Keratinocyte (primary cell): Measurements from ENCODE around the gene CXXC5. TPM values are rescaled to one million over a fixed set of nuclear protein-coding genes. Genes with fewer than 3 reads are reported as not detected.

Experiments used
- DNase-seq: peaks from one replicate; pipeline ENCODE4 v3.0.0-alpha.2; 2011; ENCODE audit warnings: low read depth, missing footprints, low spot score
- FAIRE-seq: peaks from 2 replicates; lab custom pipeline; 2011; peaks lifted over from hg19 to GRCh38; lab: Jason Lieb, UNC
- H2AFZ ChIP-seq: 2 replicates; pipeline ENCODE4 v1.6.0; 2012; ENCODE audit warnings: low read length, control low read depth, inconsistent platforms; ENCODE audit not compliant: control insufficient read depth
- H3K27ac ChIP-seq: 2 replicates; pipeline ENCODE4 v1.5.1; 2011; ENCODE audit warnings: low read length; ENCODE audit not compliant: control insufficient read depth, insufficient read depth
- H3K27me3 ChIP-seq: 3 replicates; pipeline ENCODE4 v1.6.0; 2011; ENCODE audit warnings: low read length; ENCODE audit not compliant: control insufficient read depth, insufficient read depth; ENCODE audit errors: extremely low read depth
- H3K36me3 ChIP-seq, 2 experiments: 2 replicates in 1 of 2; 3 replicates in 1 of 2; pipeline ENCODE4 v1.5.1; 2011; ENCODE audit warnings: low read length in 2 of 2, mild to moderate bottlenecking in 1 of 2; ENCODE audit not compliant: control insufficient read depth in 2 of 2, insufficient read depth in 2 of 2; ENCODE audit errors: extremely low read depth in 1 of 2
- H3K4me1 ChIP-seq: 3 replicates; pipeline ENCODE4 v1.5.1; 2011; ENCODE audit warnings: low read length; ENCODE audit not compliant: control insufficient read depth, insufficient read depth; ENCODE audit errors: extremely low read depth
- H3K4me2 ChIP-seq: 3 replicates; pipeline ENCODE4 v1.6.0; 2011; ENCODE audit warnings: low read depth, low read length; ENCODE audit not compliant: control insufficient read depth, insufficient read depth; ENCODE audit errors: extremely low read depth
- H3K4me3 ChIP-seq, 3 experiments: fragments of 200-600 bp in 1 of 3; sonication (generic) in 1 of 3; 2 replicates in 2 of 3; 3 replicates in 1 of 3; pipeline ENCODE4 v1.5.1; 2011 to 2016; ENCODE audit warnings: low read length in 3 of 3, mild to moderate bottlenecking in 3 of 3, control low read depth in 2 of 3, inconsistent platforms in 1 of 3, low read depth in 1 of 3, mixed read lengths in 1 of 3, mixed run types in 1 of 3, moderate library complexity in 1 of 3; ENCODE audit not compliant: control insufficient read depth in 2 of 3, insufficient read depth in 2 of 3; ENCODE audit errors: extremely low read depth in 1 of 3
- H3K79me2 ChIP-seq: 2 replicates; pipeline ENCODE4 v1.6.0; 2012; ENCODE audit warnings: low read length; ENCODE audit not compliant: control insufficient read depth, insufficient read depth
- H3K9ac ChIP-seq: 3 replicates; pipeline ENCODE4 v1.6.0; 2011; ENCODE audit warnings: low read length; ENCODE audit not compliant: control insufficient read depth, insufficient read depth; ENCODE audit errors: extremely low read depth
- H3K9me1 ChIP-seq: 3 replicates; pipeline ENCODE4 v1.6.0; 2011; ENCODE audit warnings: low read length; ENCODE audit not compliant: control insufficient read depth, insufficient read depth; ENCODE audit errors: extremely low read depth
- H3K9me3 ChIP-seq: 2 replicates; pipeline ENCODE4 v1.5.1; 2012; ENCODE audit warnings: low read depth, low read length; ENCODE audit not compliant: control insufficient read depth
- H4K20me1 ChIP-seq: 3 replicates; pipeline ENCODE4 v1.6.0; 2011; ENCODE audit warnings: low read length; ENCODE audit not compliant: control insufficient read depth, insufficient read depth; ENCODE audit errors: extremely low read depth
- CTCF ChIP-seq, 3 experiments: IDR thresholded peaks in 1 of 3; conservative IDR thresholded peaks in 1 of 3; optimal IDR thresholded peaks in 1 of 3; 2 replicates in 2 of 3; 3 replicates in 1 of 3; pipeline versions ENCODE3 to v1.5.1; 2011; ENCODE audit warnings: low read length in 3 of 3, mild to moderate bottlenecking in 3 of 3, moderate library complexity in 2 of 3, control low read depth in 1 of 3, inconsistent platforms in 1 of 3; ENCODE audit not compliant: insufficient read depth in 2 of 3; ENCODE audit errors: extremely low read depth in 1 of 3
- EZH2 ChIP-seq: IDR thresholded peaks from one replicate; pipeline ENCODE4 v1.6.1; 2012; ENCODE audit warnings: inconsistent platforms, mild to moderate bottlenecking, low read length, moderate library complexity
- dilution Hi-C: fragments of 300-500 bp; cut with MboI; formaldehyde crosslinking; loops from one replicate; pipeline ENCODE4 v1.7.0; 2020; ENCODE audit warnings: low sequenced_read_pairs; ENCODE audit not compliant: extremely low pct_ligation_motif_present
- polyA plus RNA-seq, 5 experiments: library from polyadenylated mRNA; depleted of rRNA in 3 of 5; stranded (reverse) in 3 of 5; stranded (forward) in 1 of 5; unstranded in 1 of 5; fragments of >200 nt; gene quantifications; 1 replicate in 1 of 5; 2 replicates in 3 of 5; 3 replicates in 1 of 5; pipeline versions ENCODE4 v1.2.1 to v1.2.3, GENCODE V29; 2011 to 2012; ENCODE audit warnings: missing spikeins in 2 of 5, low read depth in 1 of 5, low replicate concordance in 1 of 5

The CXXC5 gene
- polyA plus RNA-seq, 1 donor (not counting 4 experiments of a cell fraction or from before 2014, with no cell fraction given): 1.0 TPM

DNA sequence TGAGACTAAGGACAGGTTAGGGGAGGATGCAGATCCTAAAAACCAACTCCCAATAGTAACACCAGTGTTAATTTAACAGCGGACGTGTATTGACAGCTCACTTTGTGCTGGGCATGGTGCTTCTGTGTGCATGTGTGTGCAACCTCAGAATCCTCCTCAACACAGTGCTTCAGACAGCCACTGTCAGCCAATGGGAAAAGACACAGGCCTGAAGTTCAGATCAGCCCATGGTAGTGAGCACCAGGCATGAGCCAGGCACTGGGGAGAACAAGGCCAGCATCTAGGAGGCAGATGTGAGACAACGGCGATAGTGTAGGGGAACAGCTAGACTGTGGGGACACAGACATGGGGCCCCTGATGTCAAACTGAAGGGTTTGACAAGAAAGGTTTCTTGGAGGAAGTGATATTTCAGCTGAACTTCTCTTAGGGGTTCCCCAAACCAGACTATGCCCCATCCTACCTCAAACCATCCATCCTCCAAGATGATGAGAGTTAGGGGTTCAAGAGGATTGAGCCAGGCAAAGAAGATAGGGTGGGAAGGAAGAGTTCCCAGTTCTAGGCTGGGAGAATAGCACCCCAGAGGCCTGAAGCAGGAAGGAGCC, 75.9 kb downstream of the CXXC5 start:
- Histone ChIP-seq H3K9ac (no peak overlapping the region), H2AFZ (no peak overlapping the region), H3K4me3 (no peak overlapping the region), H3K79me2 (no peaks in the 10 kb centered on the region), H3K36me3 (no peaks in the 10 kb centered on the region), H3K9me3 (no peaks in the 10 kb centered on the region), H3K4me1 (no peaks in the 10 kb centered on the region), H3K4me2 (no peak overlapping the region), H3K9me1 (no peaks in the 10 kb centered on the region), H3K27me3 (no peaks in the 10 kb centered on the region), H3K27ac (no peak overlapping the region), H4K20me1 (no peaks in the 10 kb centered on the region)
- TF ChIP-seq CTCF (optimal IDR thresholded peaks at IDR 0.05 in 1 of 3, IDR thresholded peaks at IDR 0.05 in 1 of 3, conservative IDR thresholded peaks at IDR 0.05 in 1 of 3; ENCODE audit: extremely low read depth in 1 of 3, insufficient read depth in 2 of 3, low read length in 3 of 3) (no peak), EZH2 (no peak)
- DNase-seq (no peak), FAIRE-seq (no peak)
- dilution Hi-C loops: no loop called here

GRCh38 chr5:139725073-139725830, 77.1 kb downstream of the CXXC5 start:
- no peaks in the 10 kb centered on the region for H3K9me3 ChIP-seq
- H4K20me1 ChIP-seq: no peaks in the 10 kb centered on the region
- no peak overlapping the region for H3K4me2 ChIP-seq
- no peaks in the 10 kb centered on the region for H3K27me3 ChIP-seq
- FAIRE-seq (no peak), DNase-seq (no peak)
- no peaks in the 10 kb centered on the region for H3K79me2 ChIP-seq
- no peak overlapping the region for H3K27ac ChIP-seq
- no peak overlapping the region for H3K9ac ChIP-seq
- H3K4me3 ChIP-seq: no peak overlapping the region
- no peaks in the 10 kb centered on the region for H3K36me3 ChIP-seq
- H2AFZ ChIP-seq: no peak overlapping the region
- no peaks in the 10 kb centered on the region for H3K4me1 ChIP-seq
- no peak for TF ChIP-seq EZH2
- no peak for TF ChIP-seq CTCF (optimal IDR thresholded peaks at IDR 0.05 in 1 of 3, IDR thresholded peaks at IDR 0.05 in 1 of 3, conservative IDR thresholded peaks at IDR 0.05 in 1 of 3; ENCODE audit: extremely low read depth in 1 of 3, insufficient read depth in 2 of 3, low read length in 3 of 3)
- H3K9me1 ChIP-seq: no peaks in the 10 kb centered on the region
- dilution Hi-C loops: no loop called here
